ENCODE data around the gene TCP1. TPM values are rescaled to one million over a fixed set of nuclear protein-coding genes. Genes with fewer than 3 reads are reported as not detected.
"Not testable (repeated sequence)": the region's sequence is repeated elsewhere in the genome, so short reads cannot be mapped to it uniquely, and the experiment has no call there.

TCP1 gene
- 81.5 and 83.4 TPM in 2 replicates for total RNA-seq (2014; rRNA removed; shearing (Covaris generic); ENCODE audit: low replicate concordance)

DNA sequence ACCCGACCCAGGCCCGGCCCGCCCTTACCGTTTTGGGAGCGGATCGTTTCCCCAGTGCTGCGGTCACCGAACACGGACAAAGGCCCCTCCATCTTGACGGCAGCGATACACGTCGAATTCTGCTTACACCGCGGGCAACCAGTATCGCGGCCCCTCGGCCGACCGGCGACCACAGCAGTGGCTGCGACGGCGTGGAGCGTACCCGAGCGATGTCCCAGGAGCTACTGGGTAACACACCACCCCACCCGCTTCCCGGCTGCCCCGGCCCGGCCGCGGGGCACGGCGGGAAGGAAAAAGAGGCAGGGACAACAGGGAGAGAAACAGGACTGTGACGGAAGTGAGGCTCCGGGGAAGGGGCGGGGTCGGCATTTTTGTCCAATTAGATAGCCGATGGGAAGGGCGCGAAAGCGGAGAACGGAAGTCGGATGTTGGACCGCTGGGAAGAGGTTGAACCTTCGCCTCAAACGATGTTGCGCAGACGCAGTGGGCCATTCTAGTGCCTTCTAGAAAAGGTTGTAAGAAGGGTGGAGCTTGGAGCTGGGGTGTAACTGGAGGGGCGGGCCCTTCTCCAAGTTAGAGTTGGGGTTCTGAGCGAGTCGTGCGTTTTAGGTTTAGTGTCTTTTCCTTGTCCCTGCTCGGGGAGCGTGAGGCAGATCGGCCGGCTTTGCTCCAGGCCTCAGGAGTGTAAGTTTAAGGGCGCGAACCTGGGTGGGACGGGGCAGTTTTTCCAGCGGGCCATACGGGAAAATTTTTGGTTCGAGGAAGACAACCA lies at the start of gene TCP1:
Gene TCP1 (minus strand): TSS at position 226 of the 772 bp plus-strand sequence. CDS start 134 bp downstream, at position 92.
- in situ Hi-C loops (cut with HindIII; ENCODE audit: low pct_unique_long_range_greater_than_20kb, low sequenced_read_pairs) = no loop called here
- DNase-seq (ENCODE audit: low read depth) = peak; percentile 98

DNA sequence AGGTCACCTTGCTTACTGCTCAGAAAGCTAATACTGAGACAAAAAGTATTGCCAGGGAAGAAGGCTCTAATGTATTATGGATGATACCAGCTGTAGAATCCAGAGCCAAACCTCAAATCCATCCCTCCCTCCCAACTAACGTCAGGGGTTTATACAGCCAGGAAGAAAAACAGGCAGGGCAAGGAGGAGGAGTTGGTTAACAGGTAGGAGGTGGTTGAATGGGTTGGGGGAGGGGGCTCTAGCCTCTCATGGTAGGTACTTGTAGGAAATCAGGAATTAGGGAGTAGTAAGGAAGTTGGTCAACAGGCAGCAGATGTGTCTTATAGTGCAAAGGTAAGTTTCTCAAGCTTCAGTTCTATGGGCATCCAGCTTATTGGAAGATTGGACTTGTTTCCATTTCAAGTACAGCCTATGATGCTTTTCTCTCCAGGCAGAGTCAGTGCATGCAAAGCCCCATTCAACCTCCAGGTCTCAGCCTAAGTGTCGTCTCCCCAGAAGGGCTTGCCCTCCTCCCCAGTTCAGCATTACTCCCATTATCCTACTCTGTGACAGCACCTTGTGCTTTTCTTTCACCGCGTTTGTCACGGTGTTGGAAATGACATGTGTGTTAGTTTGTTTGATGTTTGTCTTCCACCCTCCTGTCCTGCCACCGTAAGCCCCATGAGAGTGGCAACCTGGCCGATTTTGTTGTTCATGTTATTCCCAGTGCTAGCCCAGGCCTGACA lies 48.8 kb upstream of the TCP1 start:
- in situ Hi-C loops (cut with HindIII; ENCODE audit: low pct_unique_long_range_greater_than_20kb, low sequenced_read_pairs) = no loop called here
- DNase-seq (ENCODE audit: low read depth) = no peak

DNA sequence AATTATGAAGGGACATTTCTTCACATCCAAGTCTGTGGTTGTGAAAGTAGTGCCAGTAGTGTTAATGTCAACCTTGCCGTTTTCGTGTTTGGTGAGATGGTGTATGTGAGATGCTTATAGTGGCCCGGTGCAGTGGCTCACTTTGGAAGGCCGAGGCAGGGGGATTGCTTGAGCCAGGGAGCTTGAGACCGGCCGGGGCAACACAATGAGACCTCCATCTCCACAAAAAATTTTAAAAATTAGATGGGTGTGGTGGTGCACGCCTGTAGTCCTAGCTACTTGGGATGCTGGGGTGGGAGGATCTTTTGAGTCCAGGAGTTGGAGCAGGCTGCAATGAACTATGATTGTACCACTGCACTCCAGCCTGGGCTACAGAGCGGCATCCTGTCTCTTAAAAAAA lies 48.1 kb upstream of the TCP1 start:
- in situ Hi-C loops (cut with HindIII; ENCODE audit: low pct_unique_long_range_greater_than_20kb, low sequenced_read_pairs) = no loop called here

DNA sequence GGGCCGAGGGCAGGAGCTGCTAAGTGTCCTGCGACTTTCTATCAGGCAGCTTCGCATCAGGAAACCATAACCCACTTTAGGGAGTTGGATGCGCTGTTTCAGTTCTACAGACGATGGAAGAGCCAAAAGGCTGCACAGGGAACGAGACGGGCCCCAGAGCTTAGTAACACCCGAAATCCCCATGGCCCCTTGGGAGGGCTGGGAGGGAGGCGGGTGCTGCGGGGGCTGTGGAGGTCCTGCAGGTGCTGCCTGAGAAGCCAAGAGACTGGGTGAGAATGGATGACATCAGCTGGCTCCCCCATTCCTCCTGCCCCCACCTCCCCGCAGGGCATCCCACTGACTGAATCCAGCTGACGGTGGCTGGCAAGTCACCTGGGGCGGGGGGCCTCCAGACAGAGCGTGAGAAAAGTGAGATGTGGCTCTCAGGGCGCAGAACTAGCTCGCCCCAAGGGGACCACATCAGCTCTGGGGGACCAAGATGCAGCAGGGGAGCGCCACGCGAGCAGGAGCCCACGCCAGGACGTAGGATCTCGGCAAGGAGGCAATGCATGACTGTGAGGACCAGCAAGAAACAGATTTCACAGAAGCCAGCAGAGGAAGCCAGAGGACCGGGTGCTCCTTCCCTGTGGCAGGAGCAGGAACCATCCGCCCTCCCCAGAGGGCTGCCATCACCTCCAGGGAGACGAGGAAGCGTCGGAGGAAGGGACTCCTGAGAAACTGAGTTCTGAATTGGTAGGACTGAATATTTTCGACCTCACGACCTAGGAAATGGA lies 47.5 kb upstream of the TCP1 start:
- no peak for DNase-seq (ENCODE audit: low read depth)
- in situ Hi-C loops (cut with HindIII; ENCODE audit: low pct_unique_long_range_greater_than_20kb, low sequenced_read_pairs) = no loop called here

More for the DNA sequence above, 48.1 kb upstream of the TCP1 start:
- no peak for DNase-seq (ENCODE audit: low read depth)

DNA sequence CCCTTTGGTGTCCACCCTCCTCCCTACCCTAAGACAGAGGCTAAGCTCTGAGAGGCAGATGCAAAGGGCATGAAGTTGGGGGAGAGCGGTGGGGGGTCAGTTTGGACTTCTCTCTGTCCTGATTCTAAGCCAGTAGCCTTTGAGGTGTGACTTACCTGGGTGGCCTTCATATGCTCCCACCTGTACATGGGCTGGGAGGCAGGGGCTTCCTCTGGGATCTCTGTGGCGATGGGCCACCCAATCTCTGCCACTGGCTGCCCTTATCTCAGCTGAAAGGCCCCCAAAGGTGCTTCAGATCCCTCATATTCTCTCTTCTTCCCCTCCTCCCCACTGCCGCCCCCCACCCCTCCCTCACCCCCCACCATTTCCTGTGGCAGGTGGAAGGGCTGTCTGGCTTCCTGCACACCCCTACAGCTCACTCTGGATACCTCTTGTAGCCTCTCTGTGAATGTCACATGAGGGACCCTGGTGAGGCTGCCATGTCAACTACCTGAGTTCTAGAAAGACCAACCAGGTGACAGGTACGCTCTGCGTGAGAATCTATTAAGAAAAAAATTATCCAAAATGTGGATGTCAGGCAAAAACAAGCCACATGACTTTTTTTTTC lies 44.7 kb upstream of the TCP1 start:
- in situ Hi-C loops (cut with HindIII; ENCODE audit: low pct_unique_long_range_greater_than_20kb, low sequenced_read_pairs) = no loop called here
- no peak for DNase-seq (ENCODE audit: low read depth)

DNA sequence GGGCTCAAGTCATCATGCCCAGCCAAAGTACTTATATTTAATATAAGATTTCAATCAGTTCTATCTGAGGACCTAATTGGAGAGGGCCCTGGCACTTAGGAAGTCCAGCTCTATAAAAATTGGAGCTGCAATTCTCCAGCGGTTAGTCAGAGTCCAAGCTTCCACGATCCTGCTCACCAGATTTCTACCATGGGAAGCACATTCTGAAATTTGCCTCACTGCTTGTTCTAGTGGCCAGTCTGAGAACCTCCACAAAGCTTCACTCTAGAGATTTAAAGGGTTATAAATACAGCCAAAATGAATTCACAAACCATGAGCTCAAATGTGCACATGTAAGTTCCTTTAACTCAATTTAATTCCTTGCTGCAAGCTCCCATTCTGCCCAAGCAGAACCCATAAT lies 44.2 kb upstream of the TCP1 start:
- in situ Hi-C loops (cut with HindIII; ENCODE audit: low pct_unique_long_range_greater_than_20kb, low sequenced_read_pairs) = no loop called here
- no peak for DNase-seq (ENCODE audit: low read depth)

DNA sequence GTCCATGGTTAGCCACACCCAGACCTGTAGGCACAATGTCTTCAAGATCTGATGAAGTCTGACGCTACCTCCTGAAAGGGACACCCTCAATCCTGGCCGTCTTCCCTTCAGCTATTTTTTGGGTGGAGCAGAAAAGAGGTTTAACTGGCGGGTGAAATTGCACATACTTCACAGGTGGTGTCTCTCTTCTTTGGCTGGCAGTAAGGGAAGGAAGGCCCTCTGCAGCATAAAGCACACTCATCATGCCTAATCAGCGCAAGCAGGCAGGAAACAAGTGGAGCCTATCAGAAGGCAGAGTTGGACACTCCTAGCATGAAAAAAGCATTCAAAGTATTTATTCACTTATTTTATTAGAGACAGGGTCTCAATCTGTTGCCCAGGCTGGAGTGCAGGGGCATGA lies 43.5 kb upstream of the TCP1 start:
- no peak for DNase-seq (ENCODE audit: low read depth)
- in situ Hi-C loops (cut with HindIII; ENCODE audit: low pct_unique_long_range_greater_than_20kb, low sequenced_read_pairs) = no loop called here

DNA sequence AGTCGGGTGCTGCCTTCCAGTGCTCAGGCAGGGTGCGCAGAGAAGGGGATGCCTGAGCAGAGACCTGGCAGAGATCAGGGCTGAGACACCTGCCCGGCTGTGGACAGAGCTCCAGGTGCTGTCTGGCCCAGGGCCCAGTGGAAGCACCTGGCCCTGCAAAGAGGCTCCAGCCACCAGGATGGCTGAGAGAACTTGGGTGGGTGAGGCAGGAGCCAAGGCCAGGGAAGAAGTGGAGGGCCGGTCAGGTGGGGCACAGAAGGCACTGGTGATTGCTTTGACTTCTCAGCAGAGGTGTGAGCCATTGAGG lies 41.9 kb upstream of the TCP1 start:
- in situ Hi-C loops (cut with HindIII; ENCODE audit: low pct_unique_long_range_greater_than_20kb, low sequenced_read_pairs) = no loop called here
- DNase-seq (ENCODE audit: low read depth) = no peak

DNA sequence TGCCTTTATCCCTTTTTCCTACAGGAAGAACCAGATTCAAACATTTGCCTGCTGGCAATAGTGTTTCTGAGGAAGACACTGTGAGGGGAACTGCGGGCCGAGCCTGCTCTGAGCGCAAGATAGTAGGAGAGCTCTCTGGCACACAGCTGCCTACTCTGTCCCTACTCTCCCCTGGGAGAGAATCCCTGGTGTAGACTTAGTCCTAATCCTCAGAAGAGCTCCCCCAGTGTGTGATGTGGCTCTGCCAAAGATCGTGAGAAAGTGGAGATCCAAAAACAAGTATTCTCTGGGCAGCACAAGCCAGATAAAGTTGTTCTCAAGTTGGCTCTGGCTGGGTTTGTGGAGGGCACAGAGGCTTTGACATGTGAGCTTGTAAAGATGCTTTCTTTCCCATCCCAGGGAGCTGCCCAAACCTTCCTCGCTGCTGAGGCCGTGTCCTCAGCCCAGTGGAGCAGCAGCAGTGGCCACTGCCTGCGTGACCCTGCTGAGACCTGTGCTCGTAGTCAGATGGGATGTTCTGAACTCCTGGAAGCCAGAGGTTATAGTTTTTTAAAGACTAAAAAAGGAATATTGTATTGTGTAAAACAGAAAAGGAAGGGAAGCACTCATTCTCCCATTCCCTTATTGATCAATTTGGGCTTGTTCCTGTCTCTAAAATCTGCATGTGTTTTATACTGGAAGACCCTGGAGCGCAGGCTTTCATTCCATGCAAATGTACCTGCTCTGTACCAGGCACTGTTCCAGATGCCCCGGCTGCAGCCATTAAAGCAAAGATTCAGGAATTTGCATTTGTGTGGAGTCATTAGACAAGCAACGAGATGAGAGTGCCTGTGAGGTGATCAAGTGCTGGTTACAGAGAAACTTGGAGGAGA lies 41.3 kb upstream of the TCP1 start:
- in situ Hi-C loops (cut with HindIII; ENCODE audit: low pct_unique_long_range_greater_than_20kb, low sequenced_read_pairs) = no loop called here
- DNase-seq (ENCODE audit: low read depth) = no peak

DNA sequence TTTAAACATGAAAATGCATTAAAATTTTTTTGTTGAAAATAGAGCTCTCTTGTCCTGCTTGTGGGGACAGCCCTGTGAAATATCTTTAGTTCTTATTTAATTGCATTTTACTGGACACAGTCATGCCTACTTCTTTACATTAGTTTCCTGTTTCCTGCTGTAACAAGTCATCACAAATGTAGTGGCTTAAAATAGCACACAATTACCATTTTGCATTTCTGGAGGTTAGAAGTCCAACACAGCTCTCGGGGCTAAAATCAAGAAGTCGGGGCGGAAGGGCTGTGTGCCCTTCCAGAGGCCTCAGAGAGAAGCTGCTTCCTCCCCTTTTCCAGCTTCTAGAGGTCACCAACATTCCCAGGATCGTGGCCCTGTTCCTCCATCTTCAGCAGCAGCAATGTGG lies 40.1 kb upstream of the TCP1 start:
- in situ Hi-C loops (cut with HindIII; ENCODE audit: low pct_unique_long_range_greater_than_20kb, low sequenced_read_pairs) = no loop called here
- no peak for DNase-seq (ENCODE audit: low read depth)

DNA sequence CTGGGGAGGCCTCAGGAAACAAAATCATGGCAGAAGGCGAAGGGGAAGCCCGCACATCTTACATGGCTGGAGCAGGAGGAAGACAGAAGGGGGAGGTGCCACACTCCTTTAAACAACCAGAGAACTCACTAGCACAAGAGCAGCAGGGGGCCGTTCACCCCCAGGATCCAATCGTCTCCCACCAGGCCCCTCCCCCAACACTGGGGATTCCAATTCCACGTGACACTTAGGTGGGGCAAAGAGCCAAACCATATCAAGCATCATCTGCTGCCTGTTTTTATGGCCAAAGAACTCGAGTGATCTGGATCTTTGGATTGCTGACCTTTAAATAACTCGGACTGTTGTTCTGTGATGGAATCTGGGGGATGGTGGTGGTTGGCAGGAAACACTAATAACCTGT lies 38.7 kb upstream of the TCP1 start:
- in situ Hi-C loops (cut with HindIII; ENCODE audit: low pct_unique_long_range_greater_than_20kb, low sequenced_read_pairs) = no loop called here
- no peak for DNase-seq (ENCODE audit: low read depth)

DNA sequence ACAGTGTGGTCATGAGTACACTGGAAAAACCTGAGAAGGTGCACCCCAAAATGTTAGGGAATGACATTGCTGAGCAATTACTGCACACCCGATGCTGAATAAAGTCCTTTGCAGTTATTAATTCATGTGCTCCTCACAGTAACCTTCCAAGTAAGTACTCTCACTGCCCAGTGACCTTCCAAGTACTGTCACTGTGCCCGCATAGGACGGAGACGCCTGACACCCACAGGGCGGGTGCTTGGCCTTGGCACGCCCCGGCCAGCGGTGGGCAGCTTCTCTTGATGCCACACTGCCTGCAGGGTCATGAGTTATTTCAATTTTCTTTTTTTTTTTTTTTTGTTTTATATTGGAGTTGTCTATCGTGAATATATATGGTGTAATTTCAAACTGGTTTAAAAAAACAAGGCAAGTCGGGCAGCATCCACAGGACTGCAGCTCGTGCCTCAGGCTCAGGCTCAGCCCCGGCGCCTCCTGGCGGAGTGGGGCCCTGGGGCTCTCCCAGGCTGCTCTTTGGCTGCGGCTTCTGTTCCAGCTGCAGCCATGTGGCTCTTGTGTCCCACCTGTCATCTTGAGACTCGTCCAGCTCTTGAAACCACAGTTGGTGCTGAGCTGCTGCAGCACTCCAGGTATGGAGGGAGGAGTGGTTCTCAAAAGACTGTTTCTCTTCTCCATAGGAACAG lies 37.7 kb upstream of the TCP1 start:
- no peak for DNase-seq (ENCODE audit: low read depth)
- in situ Hi-C loops (cut with HindIII; ENCODE audit: low pct_unique_long_range_greater_than_20kb, low sequenced_read_pairs) = no loop called here

DNA sequence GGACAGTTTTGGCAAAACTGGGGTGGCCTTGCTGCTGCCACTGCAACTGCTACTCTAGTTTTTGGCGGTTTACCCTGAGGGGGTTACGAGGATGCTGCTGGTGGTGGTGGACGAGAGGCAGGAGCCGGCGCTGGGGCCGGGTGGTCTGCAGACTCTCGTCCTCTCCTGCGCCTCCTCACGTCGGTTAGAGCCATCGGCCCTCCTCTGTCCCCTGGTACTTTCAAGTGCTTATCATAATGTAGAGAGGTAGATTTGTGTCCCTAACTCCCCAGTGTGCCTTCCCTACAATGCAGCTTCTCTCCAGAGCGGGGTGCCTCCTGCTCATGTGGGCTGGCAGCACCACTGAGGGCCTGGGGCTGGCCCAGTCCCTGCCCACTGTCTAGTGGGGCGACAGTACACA lies 36.6 kb upstream of the TCP1 start:
- in situ Hi-C loops (cut with HindIII; ENCODE audit: low pct_unique_long_range_greater_than_20kb, low sequenced_read_pairs) = no loop called here
- DNase-seq (ENCODE audit: low read depth) = no peak

DNA sequence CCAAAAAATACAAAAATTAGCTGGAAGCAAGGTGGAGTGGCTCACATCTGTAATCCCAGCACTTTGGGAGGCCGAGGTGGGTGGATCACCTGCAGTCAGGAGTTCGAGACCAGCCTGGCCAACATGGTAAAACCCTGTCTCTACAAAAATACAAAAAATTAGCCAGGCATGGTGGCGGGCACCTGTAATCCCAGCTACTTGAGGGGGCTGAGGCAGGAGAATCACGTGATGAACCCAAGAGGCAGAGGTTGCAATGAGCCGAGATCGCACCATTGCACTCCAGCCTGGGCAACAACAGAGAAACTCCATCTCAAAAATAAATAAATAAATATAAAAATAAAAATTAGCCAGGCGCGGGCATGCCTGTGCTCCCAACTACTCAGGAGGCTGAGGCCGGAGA lies 35.3 kb upstream of the TCP1 start:
- in situ Hi-C loops (cut with HindIII; ENCODE audit: low pct_unique_long_range_greater_than_20kb, low sequenced_read_pairs) = not testable (repeated sequence)

DNA sequence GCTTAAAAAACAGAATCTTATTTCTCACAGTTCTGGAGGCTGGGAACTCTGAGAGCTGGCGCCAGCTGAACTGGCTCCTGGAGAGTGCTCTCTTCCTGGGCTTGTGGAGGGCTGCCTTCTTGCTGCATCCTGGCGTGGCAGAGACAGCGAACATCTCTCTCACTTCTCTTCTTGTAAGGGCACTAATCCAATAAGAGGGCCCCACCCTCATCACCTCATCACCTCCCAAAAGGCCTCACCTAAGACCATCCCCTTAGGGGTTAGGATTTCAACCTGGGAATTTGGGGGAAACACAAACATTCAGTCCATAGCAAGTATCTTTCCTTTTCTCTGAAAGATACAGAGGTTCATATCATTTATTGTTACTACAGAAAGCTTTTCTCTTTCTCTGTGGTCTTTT lies 34.6 kb upstream of the TCP1 start:
- no peak for DNase-seq (ENCODE audit: low read depth)
- in situ Hi-C loops (cut with HindIII; ENCODE audit: low pct_unique_long_range_greater_than_20kb, low sequenced_read_pairs) = no loop called here

More for the DNA sequence above, 35.3 kb upstream of the TCP1 start:
- DNase-seq (ENCODE audit: low read depth) = not testable (repeated sequence)

DNA sequence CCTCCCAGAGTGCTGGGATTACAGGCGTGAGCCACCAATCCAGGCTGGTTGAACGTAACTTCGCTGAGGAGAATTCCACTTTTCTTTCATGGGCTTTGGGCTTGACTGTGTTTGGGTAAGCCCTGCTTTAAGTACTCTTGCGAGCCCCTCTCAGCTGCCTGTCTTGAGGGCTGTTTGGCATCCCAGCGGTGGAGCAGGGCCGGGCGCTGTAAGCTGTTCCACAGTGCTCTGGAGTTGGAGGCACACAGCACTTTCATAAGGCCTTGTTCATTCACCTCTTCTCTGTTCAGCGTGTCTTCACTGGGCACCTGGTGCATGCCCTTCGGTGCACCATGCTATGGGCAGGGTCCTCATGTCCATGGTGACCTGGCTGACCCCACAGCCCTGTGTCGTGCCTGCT lies 32.3 kb upstream of the TCP1 start:
- DNase-seq (ENCODE audit: low read depth) = no peak
- in situ Hi-C loops (cut with HindIII; ENCODE audit: low pct_unique_long_range_greater_than_20kb, low sequenced_read_pairs) = no loop called here

DNA sequence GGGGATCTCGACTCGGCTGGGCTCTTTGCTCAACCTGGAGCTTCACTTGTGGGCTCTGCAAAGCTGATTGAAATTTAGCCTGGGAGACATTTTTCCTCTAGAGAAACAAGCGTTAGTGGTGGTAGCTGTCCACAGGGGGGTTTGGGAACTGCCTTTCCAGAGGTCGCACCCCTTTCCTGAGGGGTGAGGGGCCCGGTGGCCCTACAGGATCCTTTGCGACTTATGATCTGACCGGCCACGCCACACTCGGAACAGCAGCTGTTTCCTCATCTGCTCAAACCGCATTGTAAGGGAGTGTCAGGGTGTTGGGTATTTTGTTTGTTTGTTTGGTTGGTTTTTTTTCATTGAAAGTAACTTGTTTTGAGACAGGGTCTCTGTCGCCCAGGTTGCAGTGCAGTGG lies 31.7 kb upstream of the TCP1 start:
- DNase-seq (ENCODE audit: low read depth) = no peak
- in situ Hi-C loops (cut with HindIII; ENCODE audit: low pct_unique_long_range_greater_than_20kb, low sequenced_read_pairs) = no loop called here
